GM12875 (cell line): Measurements from ENCODE around the gene STARD7.

ENCODE experiments used
- H3K4me3 ChIP-seq: one replicate; pipeline ENCODE4 v1.5.1; 2011; ENCODE audit warnings: low read depth, low read length, control low read depth
- TF ChIP-seq, protein P1 (sequence below): IDR thresholded peaks from 2 replicates; pipeline ENCODE4 v1.5.1; 2011; ENCODE audit warnings: low read depth, mild to moderate bottlenecking, control low read depth, inconsistent platforms, low read length, moderate library complexity, borderline replicate concordance; ENCODE audit not compliant: insufficient read depth

STARD7 gene

DNA sequence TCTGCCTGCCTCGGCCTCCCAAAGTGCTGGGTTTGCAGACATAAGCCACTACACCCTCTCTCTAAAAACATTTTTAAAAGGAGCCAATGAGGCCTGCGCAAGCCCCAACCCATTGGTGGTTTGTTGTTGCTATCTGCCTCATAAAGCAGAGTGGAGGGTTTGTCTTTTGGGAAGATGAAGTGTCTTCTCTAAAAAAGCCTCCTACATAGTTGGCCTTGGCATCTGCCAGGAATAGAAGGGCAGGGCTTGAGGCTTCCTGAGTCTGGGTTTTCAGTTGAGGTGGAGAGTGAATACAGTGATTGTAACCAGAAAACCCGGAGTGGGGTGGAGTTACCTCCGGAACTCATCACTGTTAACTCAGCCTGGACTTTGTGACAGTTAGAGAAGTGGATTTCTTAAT lies 5.9 kb upstream of the STARD7 start:
- TF ChIP-seq, protein P1, sequence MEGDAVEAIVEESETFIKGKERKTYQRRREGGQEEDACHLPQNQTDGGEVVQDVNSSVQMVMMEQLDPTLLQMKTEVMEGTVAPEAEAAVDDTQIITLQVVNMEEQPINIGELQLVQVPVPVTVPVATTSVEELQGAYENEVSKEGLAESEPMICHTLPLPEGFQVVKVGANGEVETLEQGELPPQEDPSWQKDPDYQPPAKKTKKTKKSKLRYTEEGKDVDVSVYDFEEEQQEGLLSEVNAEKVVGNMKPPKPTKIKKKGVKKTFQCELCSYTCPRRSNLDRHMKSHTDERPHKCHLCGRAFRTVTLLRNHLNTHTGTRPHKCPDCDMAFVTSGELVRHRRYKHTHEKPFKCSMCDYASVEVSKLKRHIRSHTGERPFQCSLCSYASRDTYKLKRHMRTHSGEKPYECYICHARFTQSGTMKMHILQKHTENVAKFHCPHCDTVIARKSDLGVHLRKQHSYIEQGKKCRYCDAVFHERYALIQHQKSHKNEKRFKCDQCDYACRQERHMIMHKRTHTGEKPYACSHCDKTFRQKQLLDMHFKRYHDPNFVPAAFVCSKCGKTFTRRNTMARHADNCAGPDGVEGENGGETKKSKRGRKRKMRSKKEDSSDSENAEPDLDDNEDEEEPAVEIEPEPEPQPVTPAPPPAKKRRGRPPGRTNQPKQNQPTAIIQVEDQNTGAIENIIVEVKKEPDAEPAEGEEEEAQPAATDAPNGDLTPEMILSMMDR = no peak

DNA sequence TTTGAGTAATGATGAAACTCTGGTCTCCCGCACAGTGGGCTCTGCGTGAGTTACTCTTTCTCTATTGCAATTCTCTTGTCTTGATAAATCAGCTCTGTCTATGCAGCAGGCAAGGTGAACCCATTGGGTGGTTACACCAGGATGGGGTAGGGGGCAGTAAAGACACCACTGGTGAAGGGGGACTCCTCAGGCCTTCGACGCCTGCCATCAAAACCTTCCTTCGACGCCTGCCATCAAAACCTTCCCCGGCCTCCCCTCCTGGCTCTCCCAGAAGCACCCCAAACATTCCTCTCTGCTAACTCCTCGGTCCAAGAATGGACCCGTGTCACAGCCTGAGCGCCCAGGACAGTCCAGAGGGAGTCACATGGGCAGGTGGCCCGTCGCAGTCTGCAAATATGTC lies 4.8 kb upstream of the STARD7 start:
- H3K4me3 ChIP-seq = no peak overlapping the region
- TF ChIP-seq, protein P1 = no peak

More for the DNA sequence above, 5.9 kb upstream of the STARD7 start:
- H3K4me3 ChIP-seq = no peak overlapping the region

GRCh38 chr2:96212339-96212738 lies 3.7 kb upstream of the STARD7 start:
- TF ChIP-seq, protein P1 = no peak
- no peak overlapping the region for H3K4me3 ChIP-seq

DNA sequence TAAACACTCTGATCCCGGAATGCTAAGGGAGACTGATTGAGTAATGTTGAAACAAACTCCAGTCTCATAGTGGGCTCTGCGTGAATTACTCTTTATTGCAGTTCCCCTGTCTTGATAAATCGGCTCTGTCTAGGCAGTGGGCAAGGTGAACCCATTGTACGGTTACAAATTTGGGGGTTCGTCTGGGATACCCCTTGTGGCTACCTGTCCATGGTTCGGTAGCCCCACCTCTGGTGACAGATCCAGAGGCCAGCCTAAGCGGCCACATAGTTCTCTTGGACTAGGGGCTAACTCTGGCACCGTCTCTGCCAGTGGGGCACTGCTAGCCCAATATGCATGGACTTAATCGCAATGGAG lies 1.1 kb upstream of the STARD7 start:
- H3K4me3 ChIP-seq = no peak overlapping the region
- TF ChIP-seq, protein P1 = no peak

DNA sequence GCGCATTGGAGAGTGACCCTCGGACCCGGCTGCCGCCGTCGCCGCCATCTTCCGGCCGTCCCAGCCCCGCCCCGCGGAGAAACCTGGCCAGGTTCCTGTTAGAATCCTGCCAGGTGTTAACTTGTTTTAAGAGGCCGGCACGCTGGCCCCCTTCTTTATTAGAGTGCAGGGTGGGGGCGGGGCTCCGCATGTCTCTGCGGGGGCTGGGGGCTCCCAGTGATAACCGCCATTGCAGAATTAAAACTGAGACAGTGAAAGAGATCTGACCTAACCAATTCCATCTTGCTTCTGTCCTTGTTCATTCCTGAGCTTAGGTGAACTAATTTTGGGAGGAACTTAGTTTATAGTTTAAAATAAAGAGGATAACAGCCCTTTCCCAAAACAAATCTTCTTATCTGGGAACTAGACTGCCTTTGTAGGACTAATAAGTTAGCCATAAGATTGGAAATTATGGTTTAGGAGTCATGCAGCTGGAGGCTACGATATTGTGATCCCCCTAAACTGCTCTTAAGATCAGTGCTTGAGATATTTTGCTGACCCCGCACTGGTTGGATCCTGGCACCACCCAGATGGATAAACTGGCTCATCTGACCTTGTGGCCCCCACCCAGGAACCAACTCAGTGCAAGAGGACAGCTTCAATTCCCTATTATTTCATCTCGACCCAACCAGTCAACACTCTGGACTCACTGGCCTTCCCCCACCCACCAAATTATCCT lies 543 bp upstream of the STARD7 start:
- peak overlapping the region; percentile 89 for H3K4me3 ChIP-seq
- TF ChIP-seq, protein P1 = no peak

DNA sequence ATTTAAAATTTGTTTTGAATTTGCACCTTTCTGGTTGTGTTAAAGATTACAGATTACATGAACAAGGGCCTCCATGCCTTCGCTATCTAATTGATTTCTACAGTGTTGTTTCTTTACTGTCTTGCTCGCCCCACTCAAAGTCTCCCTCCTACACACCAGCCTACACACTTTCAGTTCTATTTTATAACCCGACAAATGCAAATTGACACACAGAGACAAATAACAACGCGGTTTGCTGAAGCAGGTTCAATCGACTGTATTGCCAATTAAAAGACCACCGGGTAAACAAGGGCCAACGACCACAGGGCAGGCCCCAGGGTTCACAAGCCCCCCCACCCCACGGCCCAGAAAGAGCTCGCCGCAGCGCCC lies 869 bp downstream of the STARD7 start:
- H3K4me3 ChIP-seq = peak overlapping the region; percentile 89
- TF ChIP-seq, protein P1 = no peak

DNA sequence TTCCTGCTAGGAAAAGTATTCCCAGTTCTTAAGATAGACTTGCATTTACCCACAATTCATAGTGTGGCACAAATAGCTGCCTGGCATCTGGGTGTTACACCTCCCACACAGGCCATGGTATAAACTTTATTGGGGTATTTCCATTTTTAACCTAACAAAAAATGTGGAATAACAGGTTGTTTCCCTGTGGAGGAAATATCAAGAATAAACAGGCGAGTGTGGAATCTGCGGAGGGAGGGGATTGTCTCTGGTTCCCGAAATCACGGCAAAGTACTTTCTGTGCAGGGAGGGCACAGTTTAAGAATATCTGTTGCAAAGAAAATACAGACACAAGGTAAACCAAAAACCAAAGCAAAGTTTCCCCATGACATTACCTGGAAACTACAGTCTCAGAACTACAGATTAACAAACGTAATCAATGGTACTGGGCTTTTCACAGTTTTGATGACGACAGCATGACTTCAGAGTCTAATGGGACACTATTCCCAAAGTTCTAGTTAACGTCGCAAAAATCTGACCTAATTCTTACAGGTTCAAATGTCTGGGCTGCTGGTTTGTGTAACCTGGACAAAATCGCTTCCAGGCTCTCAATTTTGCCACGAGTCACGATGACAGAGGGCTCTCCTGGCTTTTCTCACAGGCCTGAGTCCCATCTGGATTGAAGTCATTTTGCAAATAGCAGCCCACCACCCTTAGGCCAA lies 1.4 kb downstream of the STARD7 start:
- peak overlapping the region; percentile 89 for H3K4me3 ChIP-seq
- TF ChIP-seq, protein P1 = no peak
